ENCODE measurements around the gene PDE6C. TPM values are rescaled to one million over a fixed set of nuclear protein-coding genes. Genes with fewer than 3 reads are reported as not detected.

The PDE6C gene
- total RNA-seq (2021; fragmentation: NEBNext Ultra II Directional; extraction: Animal tissue kit (Norgen Biotek cat#: 25700)) (not detected in 2 replicates), polyA plus RNA-seq (2011; rRNA removed) (not detected in 2 replicates), polyA minus RNA-seq (2011; rRNA and poly(A)+ RNA removed) (not detected in 2 replicates)
- not detected for polyA plus RNA-seq (2011; cell fraction: cytosol; rRNA removed)
- polyA plus RNA-seq (2011; cell fraction: nucleus; rRNA removed): not detected
- polyA plus RNA-seq (2012, experiment 1 of 2): 0.05 to 0.08 TPM (median 0.07 TPM) in 3 of 4 replicates, not detected in the other
- not detected for polyA plus RNA-seq (2012, experiment 2 of 2)
- polyA plus RNA-seq (2013, experiment 1 of 2): not detected
- not detected for polyA plus RNA-seq (2013, experiment 2 of 2)
- not detected for polyA minus RNA-seq (2011; cell fraction: cytosol; rRNA and poly(A)+ RNA removed)
- not detected for polyA minus RNA-seq (2011; cell fraction: nucleus; rRNA and poly(A)+ RNA removed)
- long read RNA-seq, experiment 1: 0 reads
- long read RNA-seq, experiment 2: 0 reads

DNA sequence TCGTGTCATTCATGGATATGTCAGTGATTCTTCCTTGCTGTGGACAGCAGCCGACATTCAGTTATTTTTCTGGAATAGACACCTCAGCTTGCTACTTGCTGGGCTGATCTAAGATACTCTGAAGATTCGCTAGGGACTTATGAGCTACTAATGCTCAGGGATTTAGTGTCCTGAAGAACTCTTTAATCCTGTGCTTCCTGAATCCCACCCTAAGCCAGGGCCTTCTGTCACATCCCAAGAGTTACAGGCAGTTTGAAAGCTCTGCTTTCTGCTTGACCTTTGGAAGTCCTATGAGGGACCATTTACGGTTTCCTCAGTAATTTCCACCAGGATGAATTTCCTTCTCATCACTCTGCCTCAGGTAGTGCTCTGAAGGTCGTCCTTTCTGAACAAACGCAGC is at the start of gene PDE6C:
Gene PDE6C (plus strand): TSS at position 227 of the 400 bp plus-strand sequence. CDS start 189 bp downstream, outside the sequence.
- no peak within 1 kb of the TSS for H4K5ac ChIP-seq (ENCODE audit: insufficient read length, low read depth, low read length)
- no peak within 1 kb of the TSS for H3K4ac ChIP-seq (replicated peaks; ENCODE audit: insufficient read length, low read depth, low read length)
- no peak within 1 kb of the TSS for H3K56ac ChIP-seq (replicated peaks; ENCODE audit: insufficient read length, low read depth, low read length)
- H3K9me3 ChIP-seq (ENCODE audit: insufficient read depth in 2 of 2, low read depth in 1 of 2, low read length in 1 of 2): no peaks in the 10 kb centered on the region
- H3K18ac ChIP-seq (ENCODE audit: extremely low read depth, low read length): no peak within 1 kb of the TSS
- no peak within 1 kb of the TSS for H4K91ac ChIP-seq (replicated peaks; ENCODE audit: insufficient read length, low read length)
- no peak within 1 kb of the TSS for H3K14ac ChIP-seq (ENCODE audit: insufficient read length)
- no peak within 1 kb of the TSS for H2AK5ac ChIP-seq (ENCODE audit: low read depth, low read length)
- H3K27ac ChIP-seq (ENCODE audit: low read depth, low read length): no peak within 1 kb of the TSS
- no peak within 1 kb of the TSS for H4K8ac ChIP-seq (ENCODE audit: extremely low read depth, insufficient read depth, low read length)
- peaks cover 0 to 4% (median 1%) of the 10 kb centered on the region in 4 experiments; a peak in 1 of 7 replicates for H3K4me1 ChIP-seq (replicated peaks in 1 of 4; ENCODE audit: control insufficient read depth in 3 of 4, insufficient read depth in 4 of 4, low read length in 3 of 4)
- FAIRE-seq (no peak), DNase-seq (ENCODE audit: low read depth in 1 of 2, low spot score in 2 of 2) (no peak)
- H3K9ac ChIP-seq (replicated peaks in 1 of 4; ENCODE audit: extremely low read depth in 1 of 4, low read depth in 3 of 4, low read length in 3 of 4): no peak within 1 kb of the TSS
- H3K23ac ChIP-seq (ENCODE audit: insufficient read length): no peak within 1 kb of the TSS
- H2BK120ac ChIP-seq (replicated peaks; ENCODE audit: low read depth, low read length): no peak within 1 kb of the TSS
- H2BK20ac ChIP-seq (ENCODE audit: low read length): no peak within 1 kb of the TSS
- no peak within 1 kb of the TSS for H2BK15ac ChIP-seq (ENCODE audit: low read length)
- ChIA-PET POLR2A (ENCODE audit: partially characterized antibody) (interaction anchor here (0.5 kb wide), 1 partner anchor 159 kb away, joined by 3 read pairs; no protein-coding TSS in a partner anchor), CTCF (ENCODE audit: partially characterized antibody) (interaction anchor here (0.6 to 2.5 kb wide), 4 partner anchors 9 to 74 kb away, joined by 3 to 10 read pairs (median 3); no protein-coding TSS in a partner anchor)
- H3K4me2 ChIP-seq (ENCODE audit: insufficient read depth in 1 of 2, low read depth in 2 of 2, low read length in 2 of 2): no peak within 1 kb of the TSS
- no peak within 1 kb of the TSS for H2AFZ ChIP-seq (ENCODE audit: low read length)
- no peaks in the 10 kb centered on the region for H4K20me1 ChIP-seq (replicated peaks in 1 of 2; ENCODE audit: control insufficient read depth in 1 of 2, insufficient read depth in 2 of 2, low read length in 2 of 2)
- TF ChIP-seq, protein P1, sequence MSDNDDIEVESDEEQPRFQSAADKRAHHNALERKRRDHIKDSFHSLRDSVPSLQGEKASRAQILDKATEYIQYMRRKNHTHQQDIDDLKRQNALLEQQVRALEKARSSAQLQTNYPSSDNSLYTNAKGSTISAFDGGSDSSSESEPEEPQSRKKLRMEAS (IDR thresholded peaks at IDR 0.05): no peak
- TF ChIP-seq JUND (IDR thresholded peaks at IDR 0.05; ENCODE audit: low read length) (no peak), SP2 (IDR thresholded peaks at IDR 0.05; ENCODE audit: low read length) (no peak), CBX8 (IDR thresholded peaks at IDR 0.05; ENCODE audit: borderline replicate concordance, low read depth, low read length) (no peak), FOSL1 (IDR thresholded peaks at IDR 0.05; ENCODE audit: insufficient read depth, low read depth, low read length) (no peak), RNF2 (IDR thresholded peaks at IDR 0.05; ENCODE audit: borderline replicate concordance, low read depth, low read length, missing control alignments, poor library complexity, severe bottlenecking) (no peak)
- no peaks in the 10 kb centered on the region for H3K79me1 ChIP-seq (ENCODE audit: low read depth, low read length)
- H3K4me3 ChIP-seq (ENCODE audit: extremely low read depth in 1 of 4, insufficient read depth in 2 of 4, low read depth in 3 of 4, low read length in 4 of 4): no peak within 1 kb of the TSS
- H3K23me2 ChIP-seq (ENCODE audit: low read depth, low read length): no peaks in the 10 kb centered on the region
- H3K36me3 ChIP-seq (ENCODE audit: control insufficient read depth in 2 of 4, insufficient read depth in 4 of 4, low read length in 3 of 4): no peaks in the 10 kb centered on the region
- 90% methylated on average over 6 of the region's 6 CpGs; no CpG with 5 or more reads in 1 of the 2 experiments for WGBS, 2 experiments (ENCODE audit: extremely low coverage in 1 of 2, insufficient coverage in 1 of 2, insufficient read length in 1 of 2, insufficient replicate concordance in 2 of 2, low coverage in 1 of 2, low lambda C conversion rate in 2 of 2, missing lambda C conversion rate in 1 of 2)
- no peaks in the 10 kb centered on the region for H3K27me3 ChIP-seq (replicated peaks in 1 of 4; ENCODE audit: control insufficient read depth in 3 of 4, extremely low read depth in 1 of 4, insufficient read depth in 3 of 4, low read length in 3 of 4)
- H2BK12ac ChIP-seq (ENCODE audit: low read depth, low read length): no peak within 1 kb of the TSS
- H2BK5ac ChIP-seq (ENCODE audit: low read depth, low read length): no peak within 1 kb of the TSS
- no peaks in the 10 kb centered on the region for H3K79me2 ChIP-seq (ENCODE audit: control insufficient read depth in 1 of 2, insufficient read depth in 2 of 2, low read length in 2 of 2)

Data from H1 (cell line).